ENCODE data around the gene TDP2.
"Not testable (repeated sequence)": the region's sequence is repeated elsewhere in the genome, so short reads cannot be mapped to it uniquely, and the experiment has no call there.

The TDP2 gene

DNA sequence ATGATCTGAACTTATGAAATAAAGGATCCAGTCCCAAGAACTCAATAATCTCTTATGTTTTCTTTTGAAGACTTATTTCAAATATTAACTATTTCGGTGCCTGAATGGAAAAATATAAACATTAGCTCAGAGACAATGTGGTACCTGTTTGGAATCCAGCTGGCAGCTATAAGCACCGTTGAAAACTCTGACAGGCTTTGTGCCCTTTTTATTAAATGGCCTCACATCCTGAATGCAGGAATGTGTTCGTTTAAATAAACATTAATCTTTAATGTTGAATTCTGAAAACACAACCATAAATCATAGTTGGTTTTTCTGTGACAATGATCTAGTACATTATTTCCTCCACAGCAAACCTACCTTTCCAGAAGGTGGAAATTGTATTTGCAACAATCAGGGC is 16.3 kb downstream of the TDP2 start:
- DNase-seq (ENCODE audit: low read depth in 2 of 2) = no peak

DNA sequence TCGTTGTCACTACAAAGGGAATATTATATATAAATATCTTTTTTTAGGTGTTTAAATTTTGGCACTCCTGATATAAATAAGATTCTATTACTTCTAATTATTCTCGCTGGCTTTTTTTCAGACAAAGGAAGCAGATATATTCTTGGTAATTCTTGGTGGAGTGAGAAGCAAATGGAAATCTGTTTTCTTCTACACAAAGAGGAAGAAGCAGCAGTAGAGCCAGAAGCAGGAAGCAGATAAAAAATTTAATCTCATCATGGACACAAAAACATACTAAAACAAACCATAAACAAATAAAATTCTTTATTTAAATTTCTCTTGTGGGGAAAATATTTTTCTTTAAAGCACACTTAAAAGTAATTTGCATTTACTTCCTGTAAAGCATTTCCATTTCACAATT is 17.0 kb downstream of the TDP2 start:
- no peak for DNase-seq (ENCODE audit: low read depth in 2 of 2)

DNA sequence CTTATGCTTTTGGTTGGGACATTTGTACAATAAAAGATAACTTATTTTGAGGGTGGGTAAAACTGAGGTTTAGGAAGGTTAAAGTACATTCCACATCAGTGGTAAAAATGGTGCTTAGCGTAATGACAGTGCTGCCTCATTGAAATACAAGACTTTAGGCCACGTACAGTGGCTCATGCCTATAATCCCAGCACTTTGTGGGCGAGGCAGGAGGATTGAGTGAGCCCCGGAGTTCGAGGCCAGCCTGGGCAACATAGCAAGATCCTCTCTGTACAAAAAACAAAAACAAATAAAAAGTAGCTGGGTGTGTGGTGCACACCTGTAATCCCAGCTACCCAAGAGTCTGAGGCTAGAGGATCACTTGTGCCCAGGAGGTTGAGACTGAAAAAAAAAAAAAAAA is 18.4 kb downstream of the TDP2 start:
- no peak for DNase-seq (ENCODE audit: low read depth in 2 of 2)

DNA sequence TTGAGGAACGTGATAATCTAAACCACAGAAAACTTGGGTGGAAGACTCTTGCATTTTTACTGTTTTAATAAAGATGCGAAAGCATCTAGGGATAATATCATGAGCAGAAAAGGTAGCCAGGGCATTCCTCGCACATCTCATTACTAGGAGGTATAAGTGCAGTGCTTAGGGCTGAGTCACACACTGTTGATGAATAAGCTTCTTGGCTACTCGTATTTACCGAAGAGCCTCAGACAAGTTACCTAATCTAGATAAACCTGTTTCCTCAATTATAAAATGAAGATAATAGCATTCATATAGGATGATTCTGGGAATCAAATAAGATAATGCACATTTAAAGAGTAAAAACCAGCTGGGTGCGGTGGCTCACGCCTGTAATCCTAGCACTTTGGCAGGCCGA is 19.9 kb downstream of the TDP2 start:
- DNase-seq (ENCODE audit: low read depth in 2 of 2) = no peak

DNA sequence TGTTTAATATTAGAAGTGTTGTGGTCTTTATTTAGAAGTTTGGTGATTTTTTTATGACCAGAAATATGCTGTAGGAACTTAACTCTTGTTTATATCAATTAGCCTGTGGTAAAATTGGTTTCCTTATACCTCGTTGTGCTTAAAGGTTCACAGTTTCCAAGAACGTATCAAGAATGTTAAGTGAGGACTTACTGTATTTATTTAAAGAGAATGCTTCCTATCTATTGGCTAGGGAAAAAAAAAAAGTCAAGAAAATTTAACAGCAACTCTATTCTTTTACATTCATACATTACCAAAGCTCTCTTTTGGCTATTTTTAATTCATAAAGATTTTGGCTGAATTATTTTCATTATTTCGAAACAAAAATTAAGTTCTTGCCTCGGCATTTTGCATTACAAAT is 22.3 kb downstream of the TDP2 start:
- DNase-seq (ENCODE audit: low read depth in 2 of 2) = no peak

DNA sequence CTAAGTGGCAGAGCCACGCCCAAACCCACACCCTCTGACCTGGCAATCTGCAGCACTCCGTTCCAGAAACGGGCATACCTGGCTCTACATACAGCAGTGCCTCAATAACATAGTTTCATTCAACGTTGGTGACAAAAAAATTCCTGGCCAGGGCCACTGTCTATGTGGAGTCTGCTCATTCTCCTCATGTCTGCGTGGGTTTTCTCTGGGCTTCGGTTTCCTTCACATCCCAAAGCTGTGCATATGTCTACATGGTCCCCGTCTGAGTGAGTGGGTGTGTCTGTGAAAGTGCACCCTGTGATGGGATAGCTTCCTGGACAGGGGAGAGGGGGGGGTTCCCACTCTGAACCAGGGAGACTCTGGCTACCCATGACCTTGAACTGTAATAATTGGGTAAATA is 22.8 kb downstream of the TDP2 start:
- no peak for DNase-seq (ENCODE audit: low read depth in 2 of 2)

DNA sequence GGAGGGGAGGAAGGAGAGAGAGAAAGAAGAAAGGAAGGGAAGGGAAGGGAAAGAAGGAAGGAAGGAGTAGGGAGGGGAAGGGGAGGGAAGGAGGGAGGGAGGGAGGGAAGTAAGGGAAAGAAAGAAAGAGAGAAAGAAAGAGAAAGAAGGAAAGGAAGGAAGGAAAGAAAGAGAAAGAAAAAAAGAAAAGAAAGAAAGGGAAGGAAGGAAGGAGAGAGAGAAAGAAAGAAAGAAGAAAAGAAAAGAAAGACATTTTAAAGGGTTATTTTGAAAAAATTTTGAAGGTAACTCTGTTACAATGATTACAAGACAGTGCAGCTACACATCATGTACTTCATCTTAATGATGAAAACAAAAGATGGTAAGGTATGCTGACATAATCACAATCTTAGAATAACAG is 24.6 kb downstream of the TDP2 start:
- no peak for DNase-seq (ENCODE audit: low read depth in 2 of 2)

DNA sequence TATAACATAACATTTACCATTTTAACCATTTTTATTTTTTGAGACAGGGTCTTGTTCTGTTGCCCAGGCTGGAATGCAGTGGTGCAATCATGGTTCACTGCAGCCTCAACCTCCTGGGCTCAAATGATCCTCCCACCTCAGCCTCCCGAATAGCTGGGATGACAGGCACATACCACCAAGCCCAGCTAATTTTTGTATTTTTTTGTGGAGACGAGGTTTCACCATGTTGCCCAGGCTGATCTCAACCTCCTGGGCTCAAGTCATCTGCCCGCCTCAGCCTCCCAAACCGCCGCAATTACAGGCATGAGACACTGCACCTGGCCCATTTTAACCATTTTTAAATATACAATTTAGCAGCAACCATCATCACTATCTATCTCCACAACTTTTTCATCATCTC is 26.1 kb downstream of the TDP2 start:
- DNase-seq (ENCODE audit: low read depth in 2 of 2) = not testable (repeated sequence)

DNA sequence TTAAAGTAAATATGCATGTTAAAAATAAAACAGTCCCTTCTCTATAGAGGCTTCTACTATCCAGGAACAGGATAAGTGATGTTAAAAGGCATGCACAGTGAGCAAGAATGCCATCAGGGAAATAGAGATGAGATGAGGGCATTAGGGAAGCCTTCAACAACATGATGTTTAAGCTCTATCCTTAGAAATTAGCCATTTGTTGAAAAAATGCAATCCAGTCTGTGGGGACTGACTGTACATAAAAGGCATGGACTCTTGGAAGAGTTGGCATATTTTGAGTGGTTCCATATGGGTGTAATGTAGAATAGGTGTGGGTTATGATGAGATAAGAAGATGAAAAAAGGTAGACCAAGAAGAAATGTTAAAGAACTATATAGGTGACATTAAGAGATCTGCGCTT is 26.5 kb downstream of the TDP2 start:
- no peak for DNase-seq (ENCODE audit: low read depth in 2 of 2)

DNA sequence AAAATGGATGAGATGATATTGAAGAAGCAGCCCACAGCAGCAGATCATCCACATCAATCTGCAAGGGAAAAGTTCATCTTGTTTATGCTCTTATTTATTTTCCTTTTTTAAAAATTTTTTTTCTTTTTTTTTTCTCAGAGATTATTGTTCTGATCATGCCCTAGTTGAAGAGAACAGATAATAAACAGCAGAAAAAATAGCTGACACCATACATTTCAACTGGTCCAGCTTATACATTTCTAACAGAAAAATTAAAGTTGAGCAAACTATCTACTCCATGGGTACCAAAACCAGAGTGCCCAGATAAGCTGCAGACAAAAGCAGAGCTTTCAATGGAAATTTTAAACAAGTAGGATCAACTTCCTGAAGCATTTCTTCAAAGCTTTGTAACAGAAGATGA is 30.0 kb downstream of the TDP2 start:
- DNase-seq (ENCODE audit: low read depth in 2 of 2) = no peak

DNA sequence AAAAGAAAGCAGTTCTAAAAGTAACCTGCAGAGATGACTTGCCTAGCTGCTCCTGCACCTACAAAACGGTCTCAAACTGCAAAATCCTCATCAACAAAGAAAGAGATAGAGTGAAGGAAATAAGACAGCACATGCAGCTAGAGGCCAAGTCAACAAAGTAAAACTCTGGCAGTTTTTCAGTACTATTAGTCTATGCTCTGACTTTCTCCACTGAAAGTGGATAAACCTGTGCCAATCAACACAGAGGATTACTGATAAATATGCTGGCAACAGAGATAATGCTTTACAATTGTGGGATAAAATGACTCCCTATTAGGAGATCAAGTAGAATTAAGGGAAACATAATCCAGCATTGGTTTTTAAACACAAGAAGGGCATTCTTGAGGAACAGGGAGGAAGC is 34.1 kb downstream of the TDP2 start:
- DNase-seq (ENCODE audit: low read depth in 2 of 2) = no peak

DNA sequence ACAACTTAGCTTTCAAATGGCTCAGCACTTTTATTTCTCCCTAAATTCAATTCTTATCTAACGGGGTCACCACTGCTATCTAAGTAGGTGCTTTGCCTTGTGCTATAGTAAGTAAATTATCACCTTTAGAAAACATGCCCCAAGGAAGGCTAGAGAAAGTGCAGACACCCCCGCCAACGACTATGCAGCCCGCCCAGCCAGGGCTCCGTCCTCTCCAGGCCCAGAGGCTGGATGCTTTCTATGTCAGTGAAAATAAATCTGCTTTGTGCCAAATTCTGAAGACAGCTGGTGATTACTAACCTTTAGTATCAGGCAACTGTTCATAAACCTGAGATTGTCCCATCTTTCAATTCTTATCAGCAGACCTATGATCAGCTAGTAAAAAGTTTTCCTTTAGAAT is 35.0 kb downstream of the TDP2 start:
- DNase-seq (ENCODE audit: low read depth in 2 of 2) = no peak

DNA sequence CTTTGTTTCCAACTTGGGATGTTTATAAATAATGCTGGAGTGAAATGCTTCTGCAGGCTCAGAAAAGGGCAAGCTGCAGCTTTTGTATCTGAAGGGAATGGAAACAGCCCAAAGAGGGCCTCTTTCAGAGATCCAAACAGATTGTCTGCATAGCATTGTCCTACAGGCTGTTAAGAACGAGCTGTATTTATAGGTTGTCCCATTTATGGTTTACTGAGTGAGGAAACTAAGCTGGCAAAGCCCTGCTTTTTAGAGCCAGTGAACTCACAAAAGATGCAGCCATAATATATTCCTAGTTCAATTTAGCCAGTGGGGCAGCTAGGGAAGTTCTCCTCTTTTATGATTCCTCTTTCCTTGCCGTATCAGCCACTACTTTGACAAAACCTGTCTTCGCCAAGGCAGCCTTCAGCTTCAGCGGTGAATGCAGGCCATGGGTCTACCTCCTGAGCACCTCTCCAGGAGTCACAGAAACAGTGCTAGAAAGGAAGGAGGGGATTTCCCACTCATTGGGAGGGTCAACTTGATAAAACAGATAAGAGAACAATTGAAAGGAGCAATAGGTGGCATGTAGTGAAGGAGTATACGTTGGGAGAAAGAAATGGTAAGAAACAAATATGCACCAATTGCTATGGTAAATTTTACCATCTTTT is 35.7 kb downstream of the TDP2 start:
- no peak for DNase-seq (ENCODE audit: low read depth in 2 of 2)

DNA sequence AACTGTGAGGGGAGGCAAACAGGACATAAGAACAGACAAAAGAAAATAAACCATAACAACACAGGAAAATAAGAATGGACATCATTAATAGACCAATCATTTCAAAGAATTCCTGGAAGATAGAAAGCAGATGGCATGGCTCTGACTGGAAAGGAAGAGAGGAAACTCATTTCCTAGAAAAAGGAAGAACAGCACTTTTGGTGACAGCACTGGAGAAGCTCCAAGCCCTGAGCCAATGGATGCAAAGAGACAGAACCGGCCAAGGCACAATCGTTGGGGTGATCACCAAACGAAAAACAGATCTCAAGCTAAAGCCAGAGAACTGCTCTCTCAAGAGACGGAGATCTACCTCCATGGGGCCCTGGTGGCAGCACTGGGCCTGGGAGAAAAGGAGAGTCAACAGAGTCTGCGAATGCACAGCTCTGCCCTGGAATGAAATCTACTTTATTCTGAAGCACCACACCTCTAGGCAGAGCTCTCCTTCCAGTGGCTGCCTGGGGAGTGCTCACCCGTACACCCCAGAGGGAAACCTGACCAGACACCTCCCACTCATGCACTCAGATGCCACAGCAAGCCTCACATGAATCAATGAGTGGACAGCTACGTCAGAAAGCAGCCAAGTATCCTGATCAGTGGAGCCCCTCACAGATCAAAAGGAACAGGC is 44.9 kb downstream of the TDP2 start:
- no peak for DNase-seq (ENCODE audit: low read depth in 2 of 2)

DNA sequence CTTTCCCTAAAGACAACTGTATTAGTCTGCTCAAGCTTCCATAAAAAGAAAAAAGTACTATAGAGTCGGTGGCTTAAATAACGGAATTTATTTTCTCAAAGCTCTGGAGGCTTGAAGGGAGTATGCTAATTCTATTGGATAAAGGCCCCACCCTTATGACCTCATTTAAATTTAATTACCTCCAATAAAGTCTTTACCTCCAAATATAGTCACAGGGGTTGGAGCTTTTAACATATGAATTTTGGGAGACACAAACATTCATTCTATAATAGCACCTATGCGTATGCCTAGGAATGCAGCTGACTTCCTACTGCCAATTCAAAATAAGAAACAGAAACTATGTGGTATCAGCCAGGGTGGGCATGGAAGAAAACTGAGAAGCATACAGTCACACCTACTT is 46.1 kb downstream of the TDP2 start:
- no peak for DNase-seq (ENCODE audit: low read depth in 2 of 2)

DNA sequence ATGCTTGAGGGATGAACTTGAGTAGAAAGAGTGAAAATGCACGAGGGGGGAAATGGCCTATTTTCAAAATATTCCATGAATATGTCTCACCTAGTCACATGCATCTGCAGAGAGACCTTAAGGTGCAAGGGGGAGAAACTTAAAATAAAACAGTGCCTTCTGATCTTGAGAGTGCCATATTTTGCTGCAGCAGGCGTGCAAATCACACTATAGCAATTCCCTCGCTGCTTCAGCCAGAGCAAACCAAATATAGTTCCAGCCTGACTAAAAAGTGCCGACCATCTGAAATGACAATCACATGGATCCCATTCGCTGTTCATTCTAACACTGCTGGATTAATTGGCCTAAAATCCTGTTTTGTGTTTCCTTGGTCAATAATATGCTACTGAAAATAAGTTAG is 47.0 kb downstream of the TDP2 start:
- no peak for DNase-seq (ENCODE audit: low read depth in 2 of 2)

DNA sequence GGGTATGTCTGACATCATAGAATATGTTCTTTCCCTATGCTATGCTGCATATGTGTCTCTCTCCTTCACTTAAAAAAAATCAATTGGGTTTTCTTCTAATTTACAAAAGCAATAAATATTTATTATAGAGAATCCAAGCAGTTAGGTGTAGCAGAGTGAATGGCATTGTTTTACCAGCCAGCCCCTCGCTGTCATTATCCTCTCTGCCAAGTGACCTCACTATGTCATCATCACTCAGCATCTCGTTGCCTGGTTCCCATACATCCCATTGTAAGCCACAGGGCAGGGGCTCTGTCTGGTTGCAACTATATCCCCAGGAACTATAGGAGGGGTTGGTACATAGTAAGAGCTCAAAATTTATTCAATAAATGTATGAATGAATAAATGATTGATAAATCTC is 52.1 kb downstream of the TDP2 start:
- DNase-seq (ENCODE audit: low read depth in 2 of 2) = no peak

DNA sequence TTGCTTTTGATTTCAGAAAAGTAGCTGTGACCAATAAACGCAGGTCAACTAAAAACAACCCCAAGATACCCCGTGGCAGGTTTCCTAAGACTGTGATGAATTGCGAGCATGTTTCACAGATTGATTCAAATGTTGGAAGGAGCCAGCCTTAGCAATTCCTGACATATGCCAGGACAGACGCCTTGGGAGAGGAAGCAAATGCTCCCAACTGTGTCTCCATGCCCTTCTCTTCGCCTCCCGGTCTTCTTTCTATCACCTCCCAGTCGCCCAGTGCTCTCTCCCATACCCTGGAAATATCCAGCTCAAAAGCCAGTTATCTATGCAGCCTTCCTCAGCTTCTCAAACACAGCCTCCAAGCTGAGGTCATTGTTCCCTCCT is 52.7 kb downstream of the TDP2 start:
- no peak for DNase-seq (ENCODE audit: low read depth in 2 of 2)

DNA sequence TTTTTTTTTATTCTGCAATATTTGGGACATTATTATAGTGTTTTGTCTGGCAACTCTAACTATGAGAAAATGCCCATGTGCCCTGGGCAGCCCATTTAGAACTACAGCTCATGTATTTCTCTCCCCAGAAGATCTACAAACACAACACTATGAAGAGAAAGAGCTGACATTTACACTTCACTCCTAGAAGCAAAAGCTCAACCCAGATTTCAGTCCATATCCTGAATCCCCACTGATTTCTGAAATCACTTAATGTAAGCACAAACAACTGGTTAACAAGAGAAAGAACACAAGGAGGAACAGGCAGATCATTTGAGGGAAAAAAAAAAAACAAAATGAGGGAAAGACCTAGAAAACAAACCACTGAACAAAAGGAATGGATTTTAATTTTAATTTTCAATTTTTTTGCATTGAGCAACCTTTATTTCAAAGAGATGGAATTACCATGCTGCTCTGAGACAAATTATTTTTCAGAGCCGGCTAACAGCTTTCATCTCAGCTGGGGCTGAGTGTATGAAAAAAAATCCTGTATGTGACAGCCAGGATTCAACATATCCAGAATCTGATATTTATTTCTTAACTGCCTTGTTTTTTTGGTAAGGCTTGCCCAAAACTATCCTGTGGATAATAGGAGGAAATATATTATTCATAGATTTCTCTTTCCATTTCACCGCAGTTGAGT is 53.2 kb downstream of the TDP2 start:
- DNase-seq (ENCODE audit: low read depth in 2 of 2) = no peak

DNA sequence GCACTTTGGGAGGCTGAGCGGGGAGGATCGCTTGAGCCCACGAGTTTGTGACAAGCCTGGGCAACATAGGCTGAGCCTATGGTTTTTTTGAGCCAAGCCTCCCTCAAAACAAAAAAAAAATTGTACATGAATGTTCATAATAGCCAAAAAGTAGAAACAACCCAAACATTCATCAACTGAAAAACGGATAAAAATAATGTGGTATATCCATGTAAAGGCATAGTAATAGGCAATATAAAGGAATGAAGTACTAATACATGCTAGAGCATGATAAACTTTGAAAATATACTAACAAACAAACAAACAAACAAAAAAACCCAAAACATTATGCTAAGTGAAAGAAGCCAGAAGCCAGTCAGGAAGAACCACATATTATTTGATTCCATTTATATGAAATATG is 56.0 kb downstream of the TDP2 start:
- no peak for DNase-seq (ENCODE audit: low read depth in 2 of 2)

DNA sequence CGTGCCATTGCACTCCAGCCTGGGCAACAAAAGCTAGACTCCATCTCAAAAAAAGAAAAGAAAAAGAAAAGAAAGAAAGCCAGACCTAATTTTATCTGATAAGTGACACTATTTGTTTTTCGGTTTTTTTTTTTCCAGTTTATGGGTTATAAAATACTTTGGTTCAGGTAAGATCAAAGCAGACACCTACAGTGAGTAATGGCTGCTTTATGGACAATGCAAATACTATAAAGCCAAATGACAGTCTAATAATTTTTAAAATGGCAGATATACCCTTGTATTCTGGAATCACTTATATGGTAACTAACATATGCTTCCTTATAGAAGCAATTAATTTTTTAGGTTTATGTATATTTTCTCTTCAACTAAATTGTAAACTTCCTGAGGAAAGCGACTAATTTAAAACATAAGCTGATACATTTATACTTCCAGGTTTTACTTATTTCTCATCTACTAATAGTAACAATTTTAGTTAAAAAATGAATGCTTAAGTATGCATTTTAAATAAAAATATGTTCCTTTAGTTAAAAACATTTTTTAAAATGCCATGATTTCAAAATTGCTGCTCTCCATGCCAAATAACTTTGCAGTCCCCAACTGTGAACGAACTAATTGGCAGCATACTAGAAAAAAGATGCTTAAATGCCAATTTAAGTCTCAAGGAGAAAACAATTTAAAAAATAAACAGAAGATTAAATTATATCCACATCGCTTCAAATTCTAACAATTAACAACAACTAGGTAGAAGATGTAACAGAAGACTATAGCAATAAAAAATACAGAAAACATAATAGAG is 59.2 kb downstream of the TDP2 start:
- DNase-seq (ENCODE audit: low read depth in 2 of 2) = no peak

DNA sequence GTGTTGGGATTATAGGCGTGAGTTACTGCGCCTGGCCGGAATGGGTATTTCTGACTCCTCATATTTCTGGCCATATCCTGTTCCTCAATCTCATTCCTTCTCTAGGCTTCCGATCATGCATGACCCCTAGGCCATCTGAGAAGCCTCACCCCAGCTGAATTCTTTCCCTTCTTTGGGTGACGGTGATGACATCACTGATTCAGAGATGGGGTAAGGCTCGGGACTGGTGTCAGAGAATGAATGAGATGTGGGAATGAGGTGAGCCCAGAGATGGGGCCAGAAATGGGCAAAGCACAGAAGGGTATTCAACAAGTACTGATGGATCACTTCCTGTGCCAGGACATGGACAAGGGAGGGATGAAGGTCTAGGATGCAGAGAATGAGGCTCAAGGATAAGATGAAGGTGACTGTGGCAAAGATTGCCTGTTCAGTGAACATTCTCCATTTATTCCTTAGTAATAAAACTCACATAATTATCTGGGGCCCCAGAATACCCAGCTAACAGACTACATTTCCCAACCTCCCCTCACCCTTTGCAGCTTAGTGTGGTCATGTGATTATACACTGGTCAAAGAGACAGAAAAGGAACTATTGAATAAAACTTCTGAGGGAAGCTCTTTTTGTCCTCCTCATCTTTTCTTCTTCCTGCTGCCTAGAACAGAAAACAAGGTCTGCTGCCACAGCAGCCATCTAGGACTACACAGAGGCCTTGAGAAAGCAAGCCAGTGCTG is 60.3 kb downstream of the TDP2 start:
- no peak for DNase-seq (ENCODE audit: low read depth in 2 of 2)
